ENCODE results near the gene SYT15.

DNA sequence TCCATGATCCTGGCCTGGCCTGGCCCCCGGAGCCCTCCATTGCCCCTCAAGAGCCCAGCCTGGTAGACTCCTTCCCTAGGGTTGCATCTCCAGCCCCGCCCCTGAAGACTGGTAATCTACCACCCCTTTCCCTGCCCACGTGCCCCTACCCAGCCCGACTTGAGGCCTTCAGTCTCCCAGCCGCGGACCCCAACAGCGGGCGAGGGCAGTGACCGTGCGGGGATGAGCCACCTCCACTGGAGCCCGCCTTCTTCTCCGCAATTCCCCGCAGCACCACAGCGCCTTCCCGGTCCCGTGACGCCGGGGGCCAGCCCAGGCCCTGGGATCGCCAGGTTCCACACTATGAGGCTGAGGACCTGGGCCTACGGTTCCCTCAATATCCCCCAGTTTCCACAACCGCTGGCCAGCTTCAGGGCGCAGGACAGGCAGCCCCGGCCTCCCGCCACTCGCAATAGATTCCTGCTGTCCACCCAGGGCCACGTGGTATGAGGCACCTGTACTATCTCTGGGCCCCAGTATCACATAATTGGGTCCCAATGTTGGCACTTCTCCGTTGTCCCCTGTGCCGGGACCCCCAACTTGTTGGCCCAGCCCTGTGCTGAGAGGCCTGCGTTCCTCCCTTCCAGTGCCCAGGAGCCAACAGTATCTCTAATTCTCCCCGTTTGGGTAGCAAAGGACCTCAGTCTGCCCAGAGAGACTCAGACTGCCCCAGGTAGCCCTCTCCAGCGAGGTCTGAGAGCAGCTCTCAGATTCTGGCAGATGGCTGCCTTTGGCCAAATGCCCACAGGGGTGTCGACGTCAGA is 21.4 kb upstream of the SYT15 start:
- TF ChIP-seq MXI1 (IDR thresholded peaks at IDR 0.05; ENCODE audit: borderline replicate concordance, low read depth, low read length) (no peak), POLR2A (IDR thresholded peaks at IDR 0.05; ENCODE audit: low read depth, low read length) (no peak), BHLHE40 (IDR thresholded peaks at IDR 0.05; ENCODE audit: low read depth, low read length) (no peak), SMC3 (IDR thresholded peaks at IDR 0.05; ENCODE audit: low read depth, low read length) (no peak)
- TF ChIP-seq, protein P1, sequence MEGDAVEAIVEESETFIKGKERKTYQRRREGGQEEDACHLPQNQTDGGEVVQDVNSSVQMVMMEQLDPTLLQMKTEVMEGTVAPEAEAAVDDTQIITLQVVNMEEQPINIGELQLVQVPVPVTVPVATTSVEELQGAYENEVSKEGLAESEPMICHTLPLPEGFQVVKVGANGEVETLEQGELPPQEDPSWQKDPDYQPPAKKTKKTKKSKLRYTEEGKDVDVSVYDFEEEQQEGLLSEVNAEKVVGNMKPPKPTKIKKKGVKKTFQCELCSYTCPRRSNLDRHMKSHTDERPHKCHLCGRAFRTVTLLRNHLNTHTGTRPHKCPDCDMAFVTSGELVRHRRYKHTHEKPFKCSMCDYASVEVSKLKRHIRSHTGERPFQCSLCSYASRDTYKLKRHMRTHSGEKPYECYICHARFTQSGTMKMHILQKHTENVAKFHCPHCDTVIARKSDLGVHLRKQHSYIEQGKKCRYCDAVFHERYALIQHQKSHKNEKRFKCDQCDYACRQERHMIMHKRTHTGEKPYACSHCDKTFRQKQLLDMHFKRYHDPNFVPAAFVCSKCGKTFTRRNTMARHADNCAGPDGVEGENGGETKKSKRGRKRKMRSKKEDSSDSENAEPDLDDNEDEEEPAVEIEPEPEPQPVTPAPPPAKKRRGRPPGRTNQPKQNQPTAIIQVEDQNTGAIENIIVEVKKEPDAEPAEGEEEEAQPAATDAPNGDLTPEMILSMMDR (conservative IDR thresholded peaks at IDR 0.05; ENCODE audit: low read depth, low read length): no peak

Measured in IMR-90 (cell line).